ENCODE data around the gene XPO4.

- TF ChIP-seq, protein P1, sequence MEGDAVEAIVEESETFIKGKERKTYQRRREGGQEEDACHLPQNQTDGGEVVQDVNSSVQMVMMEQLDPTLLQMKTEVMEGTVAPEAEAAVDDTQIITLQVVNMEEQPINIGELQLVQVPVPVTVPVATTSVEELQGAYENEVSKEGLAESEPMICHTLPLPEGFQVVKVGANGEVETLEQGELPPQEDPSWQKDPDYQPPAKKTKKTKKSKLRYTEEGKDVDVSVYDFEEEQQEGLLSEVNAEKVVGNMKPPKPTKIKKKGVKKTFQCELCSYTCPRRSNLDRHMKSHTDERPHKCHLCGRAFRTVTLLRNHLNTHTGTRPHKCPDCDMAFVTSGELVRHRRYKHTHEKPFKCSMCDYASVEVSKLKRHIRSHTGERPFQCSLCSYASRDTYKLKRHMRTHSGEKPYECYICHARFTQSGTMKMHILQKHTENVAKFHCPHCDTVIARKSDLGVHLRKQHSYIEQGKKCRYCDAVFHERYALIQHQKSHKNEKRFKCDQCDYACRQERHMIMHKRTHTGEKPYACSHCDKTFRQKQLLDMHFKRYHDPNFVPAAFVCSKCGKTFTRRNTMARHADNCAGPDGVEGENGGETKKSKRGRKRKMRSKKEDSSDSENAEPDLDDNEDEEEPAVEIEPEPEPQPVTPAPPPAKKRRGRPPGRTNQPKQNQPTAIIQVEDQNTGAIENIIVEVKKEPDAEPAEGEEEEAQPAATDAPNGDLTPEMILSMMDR (conservative IDR thresholded peaks at IDR 0.05; ENCODE audit: low read depth, low read length), result no peak
- TF ChIP-seq EZH2 (IDR thresholded peaks at IDR 0.05; ENCODE audit: low read length, unreplicated experiment), result no peak
- TF ChIP-seq EZH2phosphoT487 (IDR thresholded peaks at IDR 0.05; ENCODE audit: borderline replicate concordance, low read length), result no peak
Measured at GRCh38 chr13:20831933-20832332, 70.6 kb downstream of the XPO4 start.

Data from PC-3 (cell line).